Measurements from ENCODE around the gene ZNF672. TPM values are rescaled to one million over a fixed set of nuclear protein-coding genes. Genes with fewer than 3 reads are reported as not detected.

The ZNF672 gene
- total and polyA plus RNA-seq, 2 of the 4 experiments (the other 2 are of a cell fraction): 6.6 to 12.6 TPM

DNA sequence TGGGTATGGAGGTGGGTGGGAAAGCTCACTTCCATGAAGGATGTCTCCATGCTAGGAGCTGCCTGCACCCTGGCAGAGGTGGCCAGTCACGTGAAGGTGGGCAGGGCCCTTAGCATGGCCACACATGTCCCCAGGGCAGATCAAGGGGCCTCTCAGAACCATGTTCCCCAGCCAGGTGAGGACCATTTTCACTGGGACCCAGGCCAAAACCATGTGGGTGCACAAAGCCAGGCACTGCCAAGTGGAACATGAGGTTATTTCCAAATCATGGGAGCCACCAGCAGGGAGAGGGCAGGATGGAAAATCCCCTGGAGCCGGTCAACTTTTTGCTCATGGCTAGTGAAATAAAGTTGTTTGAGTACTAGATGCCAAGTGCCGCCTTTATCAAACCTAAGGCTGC lies 11.1 kb downstream of the ZNF672 start:
- DNase-seq (no peak), ATAC-seq (ENCODE audit: low read depth) (no peak)
- Histone ChIP-seq H3K23ac (ENCODE audit: low read depth, low read length) (no peak overlapping the region), H3K4me2 (ENCODE audit: low read depth, low read length) (no peak overlapping the region), H3K27ac (ENCODE audit: insufficient read depth, low read length) (no peak overlapping the region), H4K91ac (ENCODE audit: insufficient read depth, low read depth, low read length) (no peak overlapping the region), H3K27me3 (ENCODE audit: control insufficient read depth, insufficient read depth, low read length) (no peaks in the 10 kb centered on the region), H3K18ac (ENCODE audit: low read depth, low read length) (no peak overlapping the region), H3K14ac (replicated peaks; ENCODE audit: low read depth, low read length) (no peak overlapping the region), H3K4ac (ENCODE audit: low read depth, low read length) (no peak overlapping the region), H2BK5ac (ENCODE audit: low read depth, low read length, poor library complexity, severe bottlenecking) (no peak overlapping the region), H4K20me1 (ENCODE audit: insufficient read depth, low read length) (no peaks in the 10 kb centered on the region; the same call in 1 of the 2 replicates), H2AFZ (replicated peaks; ENCODE audit: low read length, poor library complexity) (no peak overlapping the region), H2BK20ac (ENCODE audit: low read depth, low read length) (no peak overlapping the region), H2AK5ac (ENCODE audit: low read depth, low read length) (no peak overlapping the region), H3K79me1 (ENCODE audit: low read depth in 1 of 2, low read length in 2 of 2) (peaks cover 17 to 21% of the 10 kb centered on the region in 2 experiments), H2BK120ac (ENCODE audit: low read depth, low read length) (no peak overlapping the region), H4K5ac (ENCODE audit: low read depth, low read length) (no peak overlapping the region), H3K4me1 (ENCODE audit: control insufficient read depth, insufficient read depth, low read length) (no peaks in the 10 kb centered on the region), H3K9ac (ENCODE audit: low read depth, low read length) (no peak overlapping the region), H2AK9ac (replicated peaks; ENCODE audit: low read depth, low read length, poor library complexity) (no peak overlapping the region), H4K8ac (ENCODE audit: low read depth in 2 of 2, low read length in 2 of 2) (no peak overlapping the region), H3K36me3 (ENCODE audit: control insufficient read depth, insufficient read depth, low read length) (peaks cover 63% of the 10 kb centered on the region), H3K9me1 (ENCODE audit: insufficient read depth, low read length) (peaks cover 12% of the 10 kb centered on the region; the same call in 1 of the 2 replicates), H2BK15ac (ENCODE audit: low read depth, low read length) (no peak overlapping the region), H3K56ac (ENCODE audit: extremely low read depth, insufficient read depth, low read length) (no peak overlapping the region), H3K4me3 (ENCODE audit: insufficient read depth, low read depth, low read length) (no peak overlapping the region), H3K9me3 (ENCODE audit: control insufficient read depth, insufficient read depth, low read length) (no peaks in the 10 kb centered on the region)
- dilution Hi-C loops (cut with HindIII; ENCODE audit: low sequenced_read_pairs, unreplicated experiment) (no loop called here), intact Hi-C loops (cut with micrococcal nuclease) (no loop called here), in situ Hi-C loops (cut with MboI; ENCODE audit: low sequenced_read_pairs) (no loop called here)
- no TSS peak for BruUV-seq (replicated peaks)
- ChIA-PET POLR2A (ENCODE audit: unreplicated experiment) (no interaction called here), CTCF (no interaction called here)
- WGBS, 2 experiments (ENCODE audit: extremely low coverage in 2 of 2, insufficient read length in 1 of 2): 100% methylated on average over 1 of the region's 3 CpGs; no CpG with 5 or more reads in 1 of the 2 experiments
- TF ChIP-seq FOS (IDR thresholded peaks at IDR 0.05; ENCODE audit: low read depth, low read length) (no peak), RCOR1 (IDR thresholded peaks at IDR 0.05; ENCODE audit: insufficient replicate concordance, low read length) (no peak), MAFK (IDR thresholded peaks at IDR 0.05; ENCODE audit: low read depth, low read length) (no peak), RAD21 (IDR thresholded peaks at IDR 0.05; ENCODE audit: low read length) (no peak), SMC3 (IDR thresholded peaks at IDR 0.05; ENCODE audit: low read depth, low read length) (no peak), RFX5 (IDR thresholded peaks at IDR 0.05; ENCODE audit: low read depth, low read length) (no peak), POLR2A (IDR thresholded peaks at IDR 0.05; ENCODE audit: low read depth, low read length) (no peak), MAZ (IDR thresholded peaks at IDR 0.05; ENCODE audit: borderline replicate concordance, low read depth, low read length) (no peak)
- TF ChIP-seq, protein P1, sequence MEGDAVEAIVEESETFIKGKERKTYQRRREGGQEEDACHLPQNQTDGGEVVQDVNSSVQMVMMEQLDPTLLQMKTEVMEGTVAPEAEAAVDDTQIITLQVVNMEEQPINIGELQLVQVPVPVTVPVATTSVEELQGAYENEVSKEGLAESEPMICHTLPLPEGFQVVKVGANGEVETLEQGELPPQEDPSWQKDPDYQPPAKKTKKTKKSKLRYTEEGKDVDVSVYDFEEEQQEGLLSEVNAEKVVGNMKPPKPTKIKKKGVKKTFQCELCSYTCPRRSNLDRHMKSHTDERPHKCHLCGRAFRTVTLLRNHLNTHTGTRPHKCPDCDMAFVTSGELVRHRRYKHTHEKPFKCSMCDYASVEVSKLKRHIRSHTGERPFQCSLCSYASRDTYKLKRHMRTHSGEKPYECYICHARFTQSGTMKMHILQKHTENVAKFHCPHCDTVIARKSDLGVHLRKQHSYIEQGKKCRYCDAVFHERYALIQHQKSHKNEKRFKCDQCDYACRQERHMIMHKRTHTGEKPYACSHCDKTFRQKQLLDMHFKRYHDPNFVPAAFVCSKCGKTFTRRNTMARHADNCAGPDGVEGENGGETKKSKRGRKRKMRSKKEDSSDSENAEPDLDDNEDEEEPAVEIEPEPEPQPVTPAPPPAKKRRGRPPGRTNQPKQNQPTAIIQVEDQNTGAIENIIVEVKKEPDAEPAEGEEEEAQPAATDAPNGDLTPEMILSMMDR (conservative IDR thresholded peaks at IDR 0.05; ENCODE audit: low read depth, low read length): no peak

Measured in IMR-90 (cell line).